Measurements from ENCODE around the gene NOP56. TPM values are rescaled to one million over a fixed set of nuclear protein-coding genes. Genes with fewer than 3 reads are reported as not detected.

Gene NOP56, protein sequence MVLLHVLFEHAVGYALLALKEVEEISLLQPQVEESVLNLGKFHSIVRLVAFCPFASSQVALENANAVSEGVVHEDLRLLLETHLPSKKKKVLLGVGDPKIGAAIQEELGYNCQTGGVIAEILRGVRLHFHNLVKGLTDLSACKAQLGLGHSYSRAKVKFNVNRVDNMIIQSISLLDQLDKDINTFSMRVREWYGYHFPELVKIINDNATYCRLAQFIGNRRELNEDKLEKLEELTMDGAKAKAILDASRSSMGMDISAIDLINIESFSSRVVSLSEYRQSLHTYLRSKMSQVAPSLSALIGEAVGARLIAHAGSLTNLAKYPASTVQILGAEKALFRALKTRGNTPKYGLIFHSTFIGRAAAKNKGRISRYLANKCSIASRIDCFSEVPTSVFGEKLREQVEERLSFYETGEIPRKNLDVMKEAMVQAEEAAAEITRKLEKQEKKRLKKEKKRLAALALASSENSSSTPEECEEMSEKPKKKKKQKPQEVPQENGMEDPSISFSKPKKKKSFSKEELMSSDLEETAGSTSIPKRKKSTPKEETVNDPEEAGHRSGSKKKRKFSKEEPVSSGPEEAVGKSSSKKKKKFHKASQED
- 100 to 1,000 TPM; 887 to 915 TPM for total RNA-seq

DNA sequence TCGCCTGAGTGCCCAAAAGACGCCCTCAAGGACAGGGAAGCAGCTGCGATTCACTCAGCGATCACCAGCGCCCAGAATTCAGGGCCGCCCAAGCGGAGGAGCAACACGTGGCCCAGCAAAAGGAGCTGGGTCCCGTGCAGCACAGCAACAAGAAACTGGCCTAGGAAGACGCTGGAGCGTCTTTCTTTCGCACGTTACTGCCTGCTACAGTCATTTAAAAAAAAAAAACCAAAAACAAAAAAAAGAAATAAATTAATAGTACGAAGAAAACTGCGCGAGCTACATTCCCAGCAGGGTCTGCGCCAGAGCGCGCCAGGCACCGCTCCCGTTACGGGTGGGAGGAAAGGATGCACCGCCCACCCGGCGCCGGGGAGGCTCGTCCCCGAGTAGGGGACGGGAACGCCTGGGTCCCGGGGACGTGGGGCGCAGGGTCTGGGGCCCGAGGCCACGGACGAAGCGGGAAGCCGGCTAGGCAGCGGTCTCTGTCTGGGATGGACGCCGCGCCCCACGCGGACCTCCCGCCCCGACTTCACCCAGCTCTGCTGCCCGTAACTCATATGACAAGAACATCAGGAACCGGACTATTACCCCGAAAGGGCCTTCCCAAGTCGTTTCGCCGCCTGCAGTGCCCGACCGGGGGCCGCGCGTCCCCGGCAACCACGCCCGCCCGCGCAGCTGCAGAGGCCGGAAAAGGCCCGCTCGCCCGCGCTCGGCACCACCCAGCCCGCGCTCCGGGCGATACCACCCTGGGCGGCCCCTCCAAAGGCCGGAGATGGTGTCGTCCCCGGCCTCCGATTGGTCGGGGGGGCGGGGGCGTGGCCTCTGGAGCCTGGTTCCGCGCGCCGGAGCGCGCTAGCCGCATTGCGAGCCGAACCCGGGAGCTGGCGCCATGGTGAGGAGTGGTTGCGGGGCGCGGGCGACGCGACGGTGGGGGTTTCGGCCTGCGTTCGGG lies at the start of gene NOP56:
NOP56 (plus strand) TSS at position 861 of the 952 bp plus-strand sequence; CDS start at position 890, 29 bp downstream.
- ChIA-PET POLR2A (interaction anchor here (0.5 to 2.9 kb wide), 12 partner anchors 11 to 549 kb away, joined by 3 to 14 read pairs (median 6); partner anchors contain the start of genes IDH3B, PCED1A, SNRPB and VPS16), CTCF (interaction anchor here (0.6 to 2.0 kb wide), 8 partner anchors 11 to 855 kb away, joined by 3 to 9 read pairs (median 3); partner anchors contain the start of genes IDH3B and ZNF343)

DNA sequence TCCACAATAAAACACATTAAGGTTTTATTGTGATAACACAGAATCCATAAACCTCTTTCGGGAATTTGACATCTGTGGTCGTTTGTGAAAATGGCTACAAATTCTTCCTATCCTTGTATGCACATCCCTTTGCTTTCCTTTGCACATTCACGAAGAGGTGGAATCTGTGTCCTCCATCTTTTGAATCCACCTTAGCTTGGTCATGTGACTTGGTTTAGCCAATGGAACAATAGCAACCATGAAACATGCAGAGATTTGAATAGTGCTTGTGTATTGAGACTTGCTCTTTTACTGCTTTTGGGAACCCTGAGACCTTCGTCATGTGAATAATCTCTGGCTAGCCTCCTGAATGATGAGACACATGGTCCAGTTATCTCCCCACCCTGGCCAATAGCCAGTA lies 49.7 kb upstream of the NOP56 start:
- POLR2A ChIA-PET, result no interaction called here
- CTCF ChIA-PET, result no interaction called here

DNA sequence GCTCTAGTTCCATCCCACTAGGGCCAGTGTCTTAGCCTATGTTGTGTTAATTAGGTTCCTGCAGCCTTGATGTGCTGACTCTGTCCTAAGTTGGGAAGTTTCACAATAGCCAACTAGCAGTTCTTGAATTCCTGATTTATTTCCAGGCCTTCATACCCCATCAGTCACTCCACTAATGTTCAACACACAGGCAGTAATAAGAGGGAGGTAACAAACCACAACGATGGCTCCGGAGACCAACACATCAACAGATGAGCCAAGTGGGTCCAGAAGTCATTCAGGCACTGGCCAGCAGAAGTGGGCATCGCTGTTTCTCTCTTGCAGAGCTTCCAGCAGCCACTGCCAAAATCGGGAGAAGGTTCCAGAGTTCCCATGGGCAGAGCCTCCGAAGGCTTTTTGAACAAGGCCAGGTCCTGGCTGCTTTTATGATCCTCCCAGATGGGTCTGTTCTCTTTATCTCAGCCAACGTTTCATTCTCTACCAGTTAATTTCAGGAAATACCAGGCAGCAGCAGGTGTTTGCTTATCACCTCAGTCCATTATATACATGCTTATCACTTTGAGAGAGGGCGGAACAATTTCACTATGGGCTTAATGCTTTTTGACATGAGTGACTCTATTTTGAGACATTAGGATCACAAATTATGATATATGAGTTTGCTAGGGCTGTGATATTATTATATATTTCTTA lies 48.5 kb upstream of the NOP56 start:
- ChIA-PET POLR2A (no interaction called here), CTCF (no interaction called here)

DNA sequence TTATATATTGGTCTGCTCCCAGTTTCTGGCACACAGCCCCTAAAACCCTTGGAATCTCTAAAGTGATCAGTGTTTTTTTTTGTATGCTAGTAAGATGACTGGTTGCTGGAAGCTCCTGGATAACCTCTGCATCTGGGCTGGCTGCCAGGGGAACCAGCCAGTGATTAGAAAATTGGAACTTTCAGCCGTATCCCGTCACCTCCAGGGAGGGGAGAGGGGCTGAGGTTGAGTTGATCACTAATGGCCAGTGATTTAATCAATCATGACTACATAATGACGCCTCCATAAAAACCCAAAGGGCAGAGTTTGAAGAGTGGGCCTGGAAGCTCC lies 48.0 kb upstream of the NOP56 start:
- POLR2A ChIA-PET, result no interaction called here
- CTCF ChIA-PET, result no interaction called here

DNA sequence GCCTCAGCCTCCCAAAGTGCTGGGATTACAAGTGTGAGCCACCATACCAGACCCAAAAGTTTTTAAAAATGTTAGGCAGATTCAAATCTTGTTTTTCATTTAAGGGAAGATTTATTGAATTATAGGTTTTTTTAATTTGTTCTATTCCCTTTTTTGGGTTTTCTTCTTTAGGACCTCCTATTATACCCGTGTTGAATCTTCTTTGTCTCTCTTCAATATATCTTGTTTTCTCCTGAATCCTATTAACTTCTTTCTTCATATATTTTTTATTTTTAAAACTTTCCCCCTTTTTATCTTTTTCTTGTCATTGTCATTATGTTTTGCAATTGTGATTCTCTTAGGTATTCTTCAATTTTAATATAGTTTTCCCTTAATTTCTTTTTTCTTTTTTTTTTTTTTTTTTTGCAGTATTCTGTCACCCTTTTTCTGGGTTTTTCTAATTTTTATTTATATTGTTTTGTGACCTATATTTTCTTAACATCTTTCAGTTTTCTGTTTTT lies 45.9 kb upstream of the NOP56 start:
- POLR2A ChIA-PET, result no interaction called here
- CTCF ChIA-PET, result no interaction called here

DNA sequence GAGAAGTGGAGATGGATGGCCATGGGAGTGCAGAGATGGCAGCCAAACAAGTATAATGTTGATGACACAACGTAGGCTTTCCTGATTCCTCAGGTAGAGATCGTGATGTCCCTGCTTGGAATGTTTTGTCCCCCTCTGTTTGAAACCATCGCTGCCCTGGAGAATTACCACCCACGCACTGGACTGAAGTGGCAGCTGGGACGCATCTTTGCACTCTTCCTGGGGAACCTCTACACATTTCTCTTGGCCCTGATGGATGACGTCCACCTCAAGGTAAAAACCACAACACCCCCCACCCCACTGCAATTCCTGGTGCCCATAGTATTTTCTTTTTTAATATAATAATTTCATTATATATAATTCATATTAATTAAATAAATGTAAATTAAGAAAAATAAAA lies 42.1 kb upstream of the NOP56 start:
- POLR2A ChIA-PET, result no interaction called here
- CTCF ChIA-PET, result no interaction called here

DNA sequence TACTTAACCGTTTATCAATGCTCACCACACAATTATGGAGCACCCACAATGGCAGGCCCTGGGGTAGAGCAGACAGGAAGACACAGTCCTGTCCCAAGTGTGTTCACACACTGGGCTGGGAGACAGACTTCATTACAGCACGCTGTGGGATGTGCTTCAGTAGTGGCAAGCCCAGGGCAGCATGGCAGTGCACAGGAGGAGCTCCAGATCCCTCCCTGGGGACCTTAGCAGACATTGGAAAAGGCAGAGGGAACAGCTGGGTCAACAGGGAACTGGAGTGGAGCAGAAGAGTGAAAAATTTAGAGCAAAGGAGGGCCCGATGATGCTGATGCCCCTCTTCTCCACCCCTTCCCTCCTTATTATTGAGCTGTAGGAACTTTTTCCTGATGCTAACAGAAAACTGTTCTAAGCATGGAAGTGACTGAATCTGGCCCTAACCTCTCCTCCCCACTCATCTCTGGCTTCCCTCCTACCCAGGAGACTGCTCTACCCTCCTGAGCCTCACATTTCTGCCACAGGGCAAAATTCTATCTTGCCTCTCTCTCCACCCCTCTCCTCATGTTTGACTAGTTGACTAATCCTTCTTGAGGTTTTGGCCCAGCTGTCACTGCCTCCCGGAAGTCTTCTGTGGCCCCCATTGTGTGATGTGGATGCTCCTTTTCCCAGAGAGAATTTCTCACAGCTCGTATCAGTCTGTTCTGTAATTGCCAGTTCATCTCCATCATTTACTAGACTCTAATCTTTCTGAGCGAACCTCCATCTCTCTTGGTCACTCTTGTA lies 41.3 kb upstream of the NOP56 start:
- CTCF ChIA-PET, result no interaction called here
- POLR2A ChIA-PET, result no interaction called here

DNA sequence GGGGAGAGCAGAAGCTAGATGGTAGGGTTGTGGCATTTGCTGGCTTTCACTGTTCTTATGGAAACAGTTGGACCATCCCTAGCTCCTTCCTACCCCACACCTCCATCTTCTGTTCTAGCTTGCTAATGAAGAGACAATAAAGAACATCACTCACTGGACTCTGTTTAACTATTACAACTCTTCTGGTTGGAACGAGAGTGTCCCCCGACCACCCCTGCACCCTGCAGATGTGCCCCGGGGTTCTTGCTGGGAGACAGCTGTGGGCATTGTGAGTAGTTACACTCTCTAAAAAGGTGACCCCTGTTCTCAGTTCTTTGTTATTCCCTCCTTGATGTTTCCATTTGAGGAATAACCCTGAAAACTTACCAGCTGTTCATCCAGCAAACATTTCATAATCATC lies 40.4 kb upstream of the NOP56 start:
- ChIA-PET POLR2A (no interaction called here), CTCF (no interaction called here)

DNA sequence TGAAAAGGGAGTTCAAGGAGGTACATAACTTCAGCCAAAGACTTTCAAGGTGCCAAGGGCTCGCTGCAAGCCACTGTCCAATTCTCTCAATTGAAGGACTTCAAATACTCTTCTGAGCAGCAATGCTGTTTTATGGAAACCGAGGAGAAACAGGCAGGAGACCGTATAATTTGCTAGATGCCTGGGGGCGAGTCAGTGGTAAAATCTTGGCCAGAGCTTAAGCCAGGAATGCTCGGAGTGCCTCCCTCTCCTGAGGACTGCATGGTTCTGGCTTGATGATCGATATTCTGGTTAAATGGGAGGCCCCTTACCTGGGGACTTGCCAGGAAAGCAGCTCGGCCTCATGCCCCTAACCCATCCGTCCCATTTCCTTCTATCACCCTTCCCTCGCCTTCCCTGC lies 35.8 kb upstream of the NOP56 start:
- ChIA-PET POLR2A (no interaction called here), CTCF (no interaction called here)

DNA sequence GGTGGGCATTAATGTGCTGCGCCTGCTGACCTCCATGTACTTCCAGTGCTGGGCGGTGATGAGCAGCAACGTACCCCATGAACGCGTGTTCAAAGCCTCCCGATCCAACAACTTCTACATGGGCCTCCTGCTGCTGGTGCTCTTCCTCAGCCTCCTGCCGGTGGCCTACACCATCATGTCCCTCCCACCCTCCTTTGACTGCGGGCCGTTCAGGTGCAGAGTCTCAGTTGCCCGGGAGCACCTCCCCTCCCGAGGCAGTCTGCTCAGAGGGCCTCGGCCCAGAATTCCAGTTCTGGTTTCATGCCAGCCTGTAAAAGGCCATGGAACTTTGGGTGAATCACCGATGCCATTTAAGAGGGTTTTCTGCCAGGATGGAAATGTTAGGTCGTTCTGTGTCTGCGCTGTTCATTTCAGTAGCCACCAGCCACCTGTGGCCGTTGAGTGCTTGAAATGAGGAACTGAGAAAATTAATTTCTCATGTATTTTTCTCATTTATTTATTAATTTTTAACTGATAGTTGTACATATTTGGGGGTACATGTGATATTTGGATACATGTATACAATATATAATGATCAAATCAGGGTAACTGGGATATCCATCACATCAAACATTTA lies 35.2 kb upstream of the NOP56 start:
- ChIA-PET CTCF (no interaction called here), POLR2A (no interaction called here)

DNA sequence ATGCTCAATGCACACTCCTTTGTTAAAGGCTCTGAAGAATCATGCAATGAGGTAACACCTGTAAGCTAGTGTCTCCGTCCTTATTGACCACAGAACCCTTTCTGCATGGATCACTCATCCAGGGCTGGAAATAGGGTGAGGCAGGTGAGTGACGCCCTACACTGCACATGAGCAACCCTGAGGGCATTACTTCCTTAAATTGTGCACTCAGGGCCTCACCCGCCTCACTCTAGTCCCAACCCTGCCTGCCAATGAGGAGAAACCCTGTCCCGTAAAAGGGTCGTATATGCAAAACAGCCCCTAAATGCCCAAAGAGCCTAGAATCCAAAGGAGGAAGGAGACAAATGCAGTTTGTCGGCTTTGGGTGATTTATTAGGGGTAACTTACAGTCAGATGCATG lies 33.6 kb upstream of the NOP56 start:
- POLR2A ChIA-PET, result no interaction called here
- CTCF ChIA-PET, result no interaction called here

DNA sequence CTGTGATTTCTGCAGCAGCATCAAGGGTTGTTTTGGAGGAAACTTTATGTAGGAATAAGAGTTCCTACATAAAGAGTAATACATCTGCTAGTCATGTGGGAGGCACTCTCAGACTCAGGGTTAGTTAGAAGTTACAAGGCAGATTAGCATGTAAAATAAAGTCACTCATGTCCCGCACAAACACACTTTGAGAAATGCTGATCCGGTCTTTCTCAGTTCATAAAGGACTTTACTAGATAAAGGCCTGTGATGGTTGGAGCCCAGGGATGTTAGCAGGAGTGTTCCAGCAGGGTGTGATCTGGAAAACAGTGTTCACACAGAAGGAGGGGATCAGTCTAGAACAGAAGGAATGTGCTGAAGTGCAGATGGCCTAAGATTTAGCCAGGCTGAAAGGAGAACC lies 33.1 kb upstream of the NOP56 start:
- POLR2A ChIA-PET, result no interaction called here
- CTCF ChIA-PET, result no interaction called here

DNA sequence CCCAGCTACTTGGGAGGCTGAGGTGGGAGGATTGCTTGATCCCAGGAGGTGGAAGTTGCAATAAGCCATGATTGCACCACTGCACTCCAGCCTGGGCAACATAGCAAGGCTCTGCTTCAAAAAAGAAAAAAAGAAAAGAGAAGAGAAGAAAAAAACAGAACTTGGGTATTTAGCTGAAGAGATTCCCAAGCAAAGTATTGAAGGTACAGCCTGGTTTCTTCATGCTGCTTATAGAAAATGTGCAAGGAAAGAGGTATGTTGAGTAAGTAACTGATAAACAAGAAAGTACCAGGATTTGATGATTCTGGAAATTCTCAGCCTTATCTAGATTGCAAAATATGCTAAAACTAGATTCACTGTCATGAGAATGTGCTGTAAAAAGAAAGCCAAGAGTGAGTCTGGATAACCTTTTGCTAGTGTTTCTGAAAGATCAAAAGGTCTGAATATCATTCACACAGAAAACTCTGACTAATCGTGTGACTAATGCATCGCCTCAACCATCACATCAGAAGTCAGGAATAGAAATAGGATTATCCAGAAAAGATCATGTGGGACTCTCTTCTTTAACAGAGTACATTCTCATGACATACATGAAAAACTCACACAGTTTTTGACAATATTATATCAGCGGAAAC lies 32.4 kb upstream of the NOP56 start:
- POLR2A ChIA-PET, result no interaction called here
- CTCF ChIA-PET, result no interaction called here

DNA sequence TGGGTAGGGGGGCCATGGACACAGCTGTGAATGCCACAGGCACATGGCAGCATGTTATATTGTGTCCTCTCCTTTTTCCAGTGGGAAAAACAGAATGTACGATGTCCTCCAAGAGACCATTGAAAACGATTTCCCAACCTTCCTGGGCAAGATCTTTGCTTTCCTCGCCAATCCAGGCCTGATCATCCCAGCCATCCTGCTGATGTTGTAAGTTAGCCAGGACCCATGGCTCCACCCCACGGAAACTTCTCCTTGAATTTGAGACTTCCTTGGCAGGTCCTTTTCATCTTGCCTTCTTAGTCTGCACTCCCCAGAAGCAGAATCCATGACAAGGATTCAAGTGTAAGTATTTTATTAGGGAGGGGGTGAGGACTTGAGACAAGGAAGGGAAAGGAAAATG lies 28.2 kb upstream of the NOP56 start:
- ChIA-PET CTCF (interaction anchor here (0.7 kb wide), 1 partner anchor 721 kb away, joined by 4 read pairs; no protein-coding TSS in a partner anchor), POLR2A (no interaction called here)

DNA sequence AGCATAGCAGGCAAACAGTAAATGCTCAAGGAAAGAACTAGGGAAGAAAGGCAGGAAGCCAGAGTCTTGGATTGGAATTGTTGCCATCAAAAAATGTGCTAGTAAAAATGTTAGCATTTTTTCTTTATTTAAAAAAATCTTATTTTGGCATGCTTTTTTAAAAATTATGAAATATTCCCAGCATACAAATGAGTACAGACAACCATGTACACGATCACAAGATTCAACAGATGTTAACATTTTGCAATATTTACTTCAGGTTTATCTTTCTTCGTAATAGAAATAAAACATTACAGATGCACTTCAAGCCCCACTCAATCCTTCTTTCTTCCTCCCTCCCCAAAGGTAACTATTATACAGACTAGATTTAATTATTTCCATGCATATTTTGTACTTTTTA lies 27.4 kb upstream of the NOP56 start:
- CTCF ChIA-PET, result no interaction called here
- POLR2A ChIA-PET, result no interaction called here

DNA sequence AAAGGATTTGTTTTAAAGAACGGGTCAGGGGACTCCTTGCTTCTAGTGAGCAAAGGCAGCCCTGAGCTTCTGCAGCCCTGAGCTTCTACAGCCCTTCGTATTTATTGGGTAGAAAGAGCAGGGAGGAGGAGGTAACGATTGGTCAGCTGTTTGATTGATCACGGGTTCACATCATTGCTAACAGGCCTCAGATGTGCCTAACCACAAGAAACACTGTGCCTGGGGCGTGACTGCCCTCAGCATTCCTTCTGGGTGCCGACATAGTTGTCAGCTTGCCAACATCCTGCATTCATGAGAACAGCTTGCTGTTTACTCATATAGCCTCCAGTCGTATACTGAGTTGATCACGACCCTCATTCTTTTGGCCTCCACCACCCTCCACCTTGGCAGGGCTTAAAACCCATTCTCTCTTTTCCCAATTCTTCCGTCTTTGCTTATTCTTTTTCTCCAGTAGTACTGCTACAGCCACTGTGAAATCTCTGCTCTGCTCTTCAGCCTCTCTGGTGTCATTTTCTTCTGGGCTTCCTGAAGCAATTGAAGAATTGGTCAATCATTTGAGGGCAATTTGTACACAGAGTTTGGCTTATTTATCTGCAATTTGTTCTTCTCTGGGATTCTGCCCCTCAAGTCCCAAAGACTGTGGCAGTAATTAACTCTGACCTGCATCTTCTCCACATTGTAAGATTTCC lies 25.4 kb upstream of the NOP56 start:
- CTCF ChIA-PET, result no interaction called here
- POLR2A ChIA-PET, result no interaction called here

DNA sequence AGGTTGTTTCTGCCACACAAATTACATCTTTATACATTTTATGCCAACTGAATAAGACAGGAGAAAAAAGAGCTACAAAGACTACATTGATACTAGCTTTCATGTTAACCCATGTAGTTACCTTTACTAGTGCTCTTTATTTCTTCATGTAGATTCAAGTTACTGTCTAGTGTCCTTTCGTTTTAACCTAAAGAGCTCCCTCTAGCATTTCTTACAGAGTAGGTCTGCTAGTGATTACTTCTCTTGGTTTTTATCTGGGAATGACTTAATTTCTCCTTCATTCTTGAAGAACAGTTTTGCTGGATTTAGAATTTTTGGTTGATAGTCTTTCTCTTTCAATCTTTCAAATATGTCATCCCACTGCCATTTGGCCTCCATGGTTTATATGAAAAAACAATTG lies 21.2 kb upstream of the NOP56 start:
- CTCF ChIA-PET, result interaction anchor here (0.7 kb wide), 1 partner anchor 20 kb away, joined by 3 read pairs; no protein-coding TSS in a partner anchor
- POLR2A ChIA-PET, result no interaction called here

DNA sequence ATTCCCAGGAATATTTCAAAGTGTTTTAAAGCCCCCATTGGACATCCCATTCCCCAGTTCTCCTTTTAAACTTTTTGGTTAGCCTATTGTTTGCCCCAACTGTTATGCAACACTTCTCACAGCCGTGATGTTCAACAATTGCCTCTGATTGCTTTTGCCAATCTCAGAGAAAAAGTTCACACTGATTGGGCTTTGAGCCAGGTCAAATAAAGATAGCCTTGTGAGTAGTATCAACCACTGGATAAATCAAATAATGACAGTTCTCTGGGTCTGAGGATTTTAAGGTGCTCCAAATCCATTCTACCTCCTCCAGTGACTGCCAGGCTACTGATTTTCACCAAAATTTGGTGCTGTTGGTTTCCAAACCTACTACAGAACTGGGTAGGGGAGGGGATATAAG lies 19.1 kb upstream of the NOP56 start:
- ChIA-PET CTCF (no interaction called here), POLR2A (no interaction called here)

All from activated CD8-positive, alpha-beta memory T cell treated with anti-CD3 and anti-CD28 coated beads for 36 hours (primary cell).